Fibroblast of lung (primary cell): ENCODE measurements around the gene SULT1C3.

Experiments
- EZH2 ChIP-seq: IDR thresholded peaks from 2 replicates; pipeline ENCODE4 v1.5.1; 2012; ENCODE audit warnings: low read length, control low read depth, mild to moderate bottlenecking; ENCODE audit errors: missing control alignments
- TF ChIP-seq, protein P1 (sequence below), 2 donors: IDR thresholded peaks in 1 of 2; conservative IDR thresholded peaks in 1 of 2; 1 replicate in 1 of 2; 2 replicates in 1 of 2; pipeline ENCODE4 v1.5.1; 2011 to 2012; ENCODE audit warnings: low read length in 2 of 2, control low read depth in 1 of 2, inconsistent platforms in 1 of 2, low read depth in 1 of 2, mild to moderate bottlenecking in 1 of 2

DNA sequence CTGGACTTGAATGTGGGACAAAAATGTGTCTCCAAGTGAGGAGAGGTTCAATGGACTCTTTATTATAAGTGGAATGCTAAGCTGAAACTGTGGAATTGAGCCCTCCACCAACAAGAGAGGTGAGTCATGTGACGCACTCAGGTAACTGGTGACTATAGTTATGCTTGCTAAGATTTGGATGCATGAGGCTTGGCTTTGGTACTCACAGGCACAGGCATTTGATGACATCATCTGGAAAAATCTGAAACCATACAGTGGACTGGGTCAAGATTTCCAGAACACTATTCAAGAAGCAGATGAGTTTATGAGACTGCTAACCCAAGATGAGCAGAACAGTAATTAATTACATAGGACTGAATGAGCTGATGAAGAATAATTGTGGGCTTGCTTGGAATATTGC is 15.7 kb upstream of the SULT1C3 start:
- no peak for TF ChIP-seq EZH2
- TF ChIP-seq, protein P1, sequence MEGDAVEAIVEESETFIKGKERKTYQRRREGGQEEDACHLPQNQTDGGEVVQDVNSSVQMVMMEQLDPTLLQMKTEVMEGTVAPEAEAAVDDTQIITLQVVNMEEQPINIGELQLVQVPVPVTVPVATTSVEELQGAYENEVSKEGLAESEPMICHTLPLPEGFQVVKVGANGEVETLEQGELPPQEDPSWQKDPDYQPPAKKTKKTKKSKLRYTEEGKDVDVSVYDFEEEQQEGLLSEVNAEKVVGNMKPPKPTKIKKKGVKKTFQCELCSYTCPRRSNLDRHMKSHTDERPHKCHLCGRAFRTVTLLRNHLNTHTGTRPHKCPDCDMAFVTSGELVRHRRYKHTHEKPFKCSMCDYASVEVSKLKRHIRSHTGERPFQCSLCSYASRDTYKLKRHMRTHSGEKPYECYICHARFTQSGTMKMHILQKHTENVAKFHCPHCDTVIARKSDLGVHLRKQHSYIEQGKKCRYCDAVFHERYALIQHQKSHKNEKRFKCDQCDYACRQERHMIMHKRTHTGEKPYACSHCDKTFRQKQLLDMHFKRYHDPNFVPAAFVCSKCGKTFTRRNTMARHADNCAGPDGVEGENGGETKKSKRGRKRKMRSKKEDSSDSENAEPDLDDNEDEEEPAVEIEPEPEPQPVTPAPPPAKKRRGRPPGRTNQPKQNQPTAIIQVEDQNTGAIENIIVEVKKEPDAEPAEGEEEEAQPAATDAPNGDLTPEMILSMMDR (conservative IDR thresholded peaks at IDR 0.05 in 1 of 2, IDR thresholded peaks at IDR 0.05 in 1 of 2; ENCODE audit: low read depth in 1 of 2, low read length in 2 of 2): no peak
